KMS-11 (cell line): ENCODE results near the gene PDE3B.
"Not testable (repeated sequence)": the region's sequence is repeated elsewhere in the genome, so short reads cannot be mapped to it uniquely, and the experiment has no call there.

Source experiments
- H2AFZ ChIP-seq: fragments of 200-600 bp; sonication (generic); 2 replicates; pipeline ENCODE4 v1.6.1; 2016; ENCODE audit warnings: antibody characterized with exemption, mixed run types, low read depth
- H3K27ac ChIP-seq: fragments of 200-600 bp; sonication (generic); 2 replicates; pipeline ENCODE4 v1.6.1; 2016; ENCODE audit warnings: mild to moderate bottlenecking, mixed run types
- H3K27me3 ChIP-seq: fragments of 200-600 bp; sonication (generic); 2 replicates; pipeline ENCODE4 v1.6.1; 2017; ENCODE audit warnings: mild to moderate bottlenecking, low read depth, mixed run types, moderate library complexity; ENCODE audit not compliant: insufficient read depth
- H3K36me3 ChIP-seq: fragments of 200-600 bp; sonication (generic); 2 replicates; pipeline ENCODE4 v1.6.1; 2017; ENCODE audit warnings: mild to moderate bottlenecking, mixed run types; ENCODE audit not compliant: insufficient read depth
- H3K4me1 ChIP-seq: fragments of 200-600 bp; sonication (generic); 2 replicates; pipeline ENCODE4 v1.6.1; 2016; ENCODE audit warnings: mild to moderate bottlenecking, low read depth, mixed run types; ENCODE audit not compliant: poor library complexity, severe bottlenecking
- H3K4me2 ChIP-seq: fragments of 200-600 bp; sonication (generic); 2 replicates; pipeline ENCODE4 v1.7.0; 2016; ENCODE audit warnings: mild to moderate bottlenecking, mixed run types
- H3K4me3 ChIP-seq: fragments of 200-600 bp; sonication (generic); IDR thresholded peaks from 2 replicates; pipeline ENCODE4 v1.6.1; 2017; ENCODE audit warnings: low read depth, low read length, mixed read lengths; ENCODE audit not compliant: insufficient read depth
- H3K79me2 ChIP-seq: fragments of 200-600 bp; sonication (generic); 2 replicates; pipeline ENCODE4 v1.6.1; 2016; ENCODE audit warnings: low read depth, mixed run types; ENCODE audit not compliant: insufficient read depth
- H3K9ac ChIP-seq: fragments of 200-600 bp; sonication (generic); 2 replicates; pipeline ENCODE4 v1.6.1; 2016; ENCODE audit warnings: mild to moderate bottlenecking, mixed run types
- H4K20me1 ChIP-seq: fragments of 200-600 bp; sonication (generic); 2 replicates; pipeline ENCODE4 v1.6.1; 2016; ENCODE audit warnings: mild to moderate bottlenecking, mixed run types; ENCODE audit not compliant: insufficient read depth
- TF ChIP-seq, protein P1 (sequence below): fragments of 200-600 bp; sonication (generic); conservative IDR thresholded peaks from 2 replicates; pipeline ENCODE4 v1.6.1; 2017; ENCODE audit warnings: low read depth, mild to moderate bottlenecking, antibody characterized with exemption, low read length, moderate library complexity, mixed read lengths

Gene PDE3B

DNA sequence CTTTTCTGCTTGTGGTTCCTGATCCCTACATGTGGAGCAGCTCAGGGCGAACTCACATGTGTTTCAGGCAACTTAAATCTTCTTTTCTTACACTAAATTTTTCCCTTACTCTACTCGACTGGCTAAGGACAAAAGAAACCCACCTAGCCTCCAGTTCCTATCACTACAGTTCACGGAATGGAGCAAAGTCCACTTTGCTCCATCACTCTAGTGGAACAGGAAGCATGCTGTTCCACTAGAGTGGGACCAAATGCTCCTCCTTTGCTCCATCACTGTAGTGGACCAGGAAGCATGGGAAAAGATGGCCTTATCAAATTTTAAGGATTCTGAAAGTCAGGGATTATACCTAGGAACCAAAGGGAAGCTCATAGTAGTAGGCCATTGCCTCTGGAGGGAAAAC lies 36.1 kb downstream of the PDE3B start:
- H3K27ac ChIP-seq, result no peak overlapping the region
- peaks cover 3% of the 10 kb centered on the region for H3K4me1 ChIP-seq
- TF ChIP-seq, protein P1, sequence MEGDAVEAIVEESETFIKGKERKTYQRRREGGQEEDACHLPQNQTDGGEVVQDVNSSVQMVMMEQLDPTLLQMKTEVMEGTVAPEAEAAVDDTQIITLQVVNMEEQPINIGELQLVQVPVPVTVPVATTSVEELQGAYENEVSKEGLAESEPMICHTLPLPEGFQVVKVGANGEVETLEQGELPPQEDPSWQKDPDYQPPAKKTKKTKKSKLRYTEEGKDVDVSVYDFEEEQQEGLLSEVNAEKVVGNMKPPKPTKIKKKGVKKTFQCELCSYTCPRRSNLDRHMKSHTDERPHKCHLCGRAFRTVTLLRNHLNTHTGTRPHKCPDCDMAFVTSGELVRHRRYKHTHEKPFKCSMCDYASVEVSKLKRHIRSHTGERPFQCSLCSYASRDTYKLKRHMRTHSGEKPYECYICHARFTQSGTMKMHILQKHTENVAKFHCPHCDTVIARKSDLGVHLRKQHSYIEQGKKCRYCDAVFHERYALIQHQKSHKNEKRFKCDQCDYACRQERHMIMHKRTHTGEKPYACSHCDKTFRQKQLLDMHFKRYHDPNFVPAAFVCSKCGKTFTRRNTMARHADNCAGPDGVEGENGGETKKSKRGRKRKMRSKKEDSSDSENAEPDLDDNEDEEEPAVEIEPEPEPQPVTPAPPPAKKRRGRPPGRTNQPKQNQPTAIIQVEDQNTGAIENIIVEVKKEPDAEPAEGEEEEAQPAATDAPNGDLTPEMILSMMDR, result no peak
- H3K9ac ChIP-seq, result no peak overlapping the region
- H4K20me1 ChIP-seq, result peaks cover 7% of the 10 kb centered on the region
- 0 out of 2 replicates have a peak, but pooled peaks cover 3% of the 10 kb centered on the region for H3K36me3 ChIP-seq
- no peak overlapping the region for H2AFZ ChIP-seq
- H3K4me3 ChIP-seq, result no peak overlapping the region
- H3K79me2 ChIP-seq, result peaks cover 94% of the 10 kb centered on the region
- no peaks in the 10 kb centered on the region for H3K27me3 ChIP-seq
- H3K4me2 ChIP-seq, result no peak overlapping the region

GRCh38 chr11:14684234-14684915 lies 40.8 kb downstream of the PDE3B start:
- H3K27me3 ChIP-seq, H3K9ac ChIP-seq, H3K4me3 ChIP-seq, H3K4me2 ChIP-seq, H4K20me1 ChIP-seq, H2AFZ ChIP-seq, H3K36me3 ChIP-seq, H3K27ac ChIP-seq: not testable (repeated sequence)
- peaks cover 19% of the 10 kb centered on the region for H3K4me1 ChIP-seq
- peaks cover 98% of the 10 kb centered on the region for H3K79me2 ChIP-seq

GRCh38 chr11:14687456-14687855 lies 43.9 kb downstream of the PDE3B start:
- H3K27ac ChIP-seq, result no peak overlapping the region
- no peak overlapping the region for H3K4me3 ChIP-seq
- H4K20me1 ChIP-seq, result peaks cover 2% of the 10 kb centered on the region; the same call in 1 of the 2 replicates
- no peak overlapping the region for H2AFZ ChIP-seq
- H3K4me1 ChIP-seq, result peaks cover 16% of the 10 kb centered on the region
- no peak overlapping the region for H3K4me2 ChIP-seq
- TF ChIP-seq, protein P1, result no peak
- H3K79me2 ChIP-seq, result peaks cover 93% of the 10 kb centered on the region
- H3K36me3 ChIP-seq, result peaks cover 7% of the 10 kb centered on the region; the same call in 1 of the 2 replicates
- no peaks in the 10 kb centered on the region for H3K27me3 ChIP-seq
- no peak overlapping the region for H3K9ac ChIP-seq

- peaks cover 7% of the 10 kb centered on the region; the same call in 1 of the 2 replicates for H3K36me3 ChIP-seq
- no peak overlapping the region for H3K4me3 ChIP-seq
- H3K27me3 ChIP-seq, result no peaks in the 10 kb centered on the region
- H3K4me2 ChIP-seq, result no peak overlapping the region
- H4K20me1 ChIP-seq, result no peaks in the 10 kb centered on the region; the same call in 1 of the 2 replicates
- peaks cover 16% of the 10 kb centered on the region for H3K4me1 ChIP-seq
- no peak overlapping the region for H3K27ac ChIP-seq
- TF ChIP-seq, protein P1, result no peak
- H2AFZ ChIP-seq, result no peak overlapping the region
- peaks cover 90% of the 10 kb centered on the region for H3K79me2 ChIP-seq
- no peak overlapping the region for H3K9ac ChIP-seq
Observed at GRCh38 chr11:14687943-14688627, 44.5 kb downstream of the PDE3B start.

DNA sequence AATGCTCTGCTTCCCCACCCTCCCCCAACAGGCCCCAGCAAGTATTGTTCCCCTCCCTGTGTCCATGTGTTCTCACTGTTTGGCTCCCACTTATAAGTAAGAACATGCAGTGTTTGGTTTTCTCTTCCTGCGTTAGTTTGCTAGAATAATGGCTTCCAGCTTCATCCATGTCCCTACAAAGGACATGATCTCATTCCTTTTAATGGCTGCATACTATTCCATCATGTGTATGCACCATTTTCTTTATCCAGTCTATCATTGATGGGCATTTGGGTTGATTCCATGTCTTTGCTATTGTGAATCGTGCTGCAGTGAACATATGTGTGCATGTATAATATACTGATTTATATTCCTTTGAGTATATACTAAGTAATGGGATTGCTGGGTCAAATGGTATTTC lies 52.1 kb downstream of the PDE3B start:
- not testable (repeated sequence) for H2AFZ ChIP-seq, H3K27me3 ChIP-seq, H3K36me3 ChIP-seq, H3K9ac ChIP-seq, H3K27ac ChIP-seq, H3K4me3 ChIP-seq, H3K4me2 ChIP-seq
- H3K4me1 ChIP-seq, result peaks cover 37% of the 10 kb centered on the region
- H3K79me2 ChIP-seq, result peaks cover 90% of the 10 kb centered on the region
- peaks cover 24% of the 10 kb centered on the region for H4K20me1 ChIP-seq
